Hematopoietic multipotent progenitor cell treated with erythropoietin and hydrocortisone succinate and interleukin-3 and kit ligand, for 8 days (in vitro differentiated cells): Measurements from ENCODE around the gene AFF3.
A peak's percentile ranks its signal among the peaks of the same experiment; 100 is the strongest.
"Not testable (repeated sequence)": the region's sequence is repeated elsewhere in the genome, so short reads cannot be mapped to it uniquely, and the experiment has no call there.

Source experiments
- DNase-seq: peaks from one replicate; pipeline ENCODE4 v3.0.0-alpha.2; 2015

Gene AFF3

GRCh38 chr2:100142393-100142792 lies at the start of gene AFF3:
Gene AFF3 (minus strand): TSS chr2:100142590. CDS start chr2:100104454, 38,136 bp downstream.
- DNase-seq = no peak

DNA sequence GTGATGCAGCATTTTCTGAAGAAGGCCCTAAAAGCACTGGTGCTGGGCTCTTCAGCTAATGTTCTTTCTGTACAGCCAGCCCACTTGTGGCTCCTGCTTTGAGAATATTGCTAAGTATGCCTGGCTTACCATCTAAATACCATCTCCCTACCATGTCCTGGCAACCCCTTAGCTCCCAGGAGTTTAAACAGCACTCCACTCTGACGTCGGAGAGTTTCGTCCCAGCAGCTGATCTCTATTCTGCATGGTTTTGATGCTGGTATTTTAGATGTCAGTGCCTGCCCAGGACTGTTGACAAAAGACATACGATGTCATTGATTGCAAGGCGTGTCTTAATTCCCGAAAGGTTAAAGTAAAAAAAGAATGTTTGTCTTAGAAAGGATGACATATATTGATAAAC lies 47.0 kb upstream of the AFF3 start:
- DNase-seq = no peak

DNA sequence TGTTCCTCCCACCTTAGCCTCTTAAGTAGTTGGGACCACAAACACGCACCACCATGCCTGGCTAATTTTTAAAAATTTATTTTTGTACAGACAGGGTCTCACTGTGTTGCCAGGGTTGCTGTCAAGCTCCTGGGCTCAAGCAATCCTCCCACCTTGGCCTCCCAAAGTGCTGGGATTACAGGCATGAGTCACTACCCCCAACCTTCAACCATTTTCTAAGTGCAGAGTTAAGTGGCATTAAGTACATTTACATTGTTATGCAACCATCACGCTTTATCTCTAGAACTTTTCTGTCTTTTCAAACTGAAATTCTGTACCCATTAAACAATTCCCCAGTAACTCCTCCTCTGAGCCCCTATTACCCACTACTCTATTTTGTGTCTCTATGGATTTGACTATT lies 45.9 kb upstream of the AFF3 start:
- no peak for DNase-seq

DNA sequence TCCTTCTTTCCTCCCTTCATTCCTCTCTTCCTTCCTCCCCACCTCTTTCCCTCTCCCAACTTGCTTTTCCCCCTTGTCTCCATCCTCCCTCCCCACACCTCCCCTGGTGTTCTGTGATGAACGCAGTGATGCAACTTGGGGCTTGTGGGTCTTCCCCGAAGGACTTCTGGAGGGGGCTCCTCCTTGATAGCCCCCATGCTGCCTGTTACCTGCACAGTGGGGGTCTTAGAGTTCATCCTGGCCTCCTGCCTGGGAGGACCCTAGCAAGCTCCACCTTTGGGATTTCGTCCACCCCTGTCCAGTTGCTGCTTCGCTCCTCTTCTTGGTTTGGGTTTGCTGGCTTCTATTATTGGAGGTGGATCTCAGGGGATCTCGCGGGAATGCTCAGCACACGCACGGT lies 43.7 kb upstream of the AFF3 start:
- no peak for DNase-seq

DNA sequence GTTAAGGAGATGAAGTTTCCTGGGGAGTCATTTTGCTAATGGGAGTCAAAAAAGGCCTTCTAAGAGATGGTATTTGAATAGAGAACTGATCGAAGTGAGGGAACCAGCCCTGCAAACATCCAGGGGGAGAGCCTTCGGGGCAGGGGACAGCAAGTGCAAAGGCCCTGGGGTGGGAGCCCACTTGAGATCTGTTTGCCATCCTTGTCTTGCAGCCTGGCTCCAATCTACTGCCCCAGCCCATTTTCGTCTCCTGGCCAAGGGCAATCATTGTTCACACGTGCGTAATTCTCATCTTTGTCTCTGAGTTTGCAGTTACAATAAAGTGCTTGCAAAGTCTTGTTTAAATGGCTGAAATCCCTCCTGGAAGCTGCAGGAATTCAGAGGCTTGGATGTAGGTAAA lies 43.1 kb upstream of the AFF3 start:
- DNase-seq = no peak

DNA sequence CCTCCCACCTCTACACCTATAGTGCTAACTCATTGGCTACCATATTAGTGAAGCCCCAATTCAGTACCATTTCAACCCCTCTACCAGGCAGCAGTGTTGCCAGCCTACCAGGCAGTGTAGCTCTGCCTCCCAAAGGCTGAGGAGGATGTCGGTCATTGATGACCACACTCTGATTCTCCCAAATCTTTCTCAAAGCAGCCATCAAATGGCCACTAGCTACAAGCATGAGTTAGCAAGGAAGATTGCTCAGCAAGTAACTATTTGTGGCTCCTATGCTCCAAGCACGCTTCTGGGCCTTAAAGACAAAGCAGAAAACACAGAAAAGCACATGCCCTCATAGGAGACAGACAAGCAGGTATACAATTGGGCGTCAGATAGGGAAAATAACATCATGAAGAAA lies 42.7 kb upstream of the AFF3 start:
- no peak for DNase-seq

DNA sequence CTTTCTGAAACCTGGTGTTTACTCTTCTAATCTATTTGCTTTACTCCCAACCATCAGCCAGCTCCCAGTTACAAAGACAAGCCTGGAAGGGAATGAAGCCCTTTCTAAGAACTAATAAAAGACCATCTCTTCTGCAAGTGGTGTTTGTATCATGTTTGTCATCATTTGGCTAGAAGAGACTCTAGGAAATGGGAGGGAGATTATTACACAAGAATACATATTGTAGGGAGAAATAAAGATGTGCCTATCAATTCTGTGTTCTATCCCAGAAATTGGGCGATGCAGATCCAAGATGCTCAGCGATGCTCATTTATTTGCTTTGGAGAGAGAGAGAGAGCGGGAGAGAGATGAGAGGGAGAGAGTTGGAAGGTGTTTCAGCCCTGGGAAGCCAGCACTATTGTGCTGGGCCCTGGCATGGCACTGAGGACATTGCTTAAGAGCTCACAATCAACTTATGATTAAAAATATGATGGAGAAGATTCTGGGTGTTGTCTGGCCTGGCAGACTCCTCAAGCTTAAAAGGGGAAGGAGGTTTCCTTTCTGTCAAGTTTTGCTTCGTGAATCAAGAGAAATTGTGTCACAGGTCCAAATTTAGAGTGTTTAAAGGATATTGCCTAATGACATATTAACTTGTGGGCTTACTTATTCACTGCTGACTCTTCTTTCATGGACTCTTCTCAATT lies 41.8 kb upstream of the AFF3 start:
- no peak for DNase-seq

GRCh38 chr2:100182494-100183361 lies 40.3 kb upstream of the AFF3 start:
- DNase-seq = no peak

DNA sequence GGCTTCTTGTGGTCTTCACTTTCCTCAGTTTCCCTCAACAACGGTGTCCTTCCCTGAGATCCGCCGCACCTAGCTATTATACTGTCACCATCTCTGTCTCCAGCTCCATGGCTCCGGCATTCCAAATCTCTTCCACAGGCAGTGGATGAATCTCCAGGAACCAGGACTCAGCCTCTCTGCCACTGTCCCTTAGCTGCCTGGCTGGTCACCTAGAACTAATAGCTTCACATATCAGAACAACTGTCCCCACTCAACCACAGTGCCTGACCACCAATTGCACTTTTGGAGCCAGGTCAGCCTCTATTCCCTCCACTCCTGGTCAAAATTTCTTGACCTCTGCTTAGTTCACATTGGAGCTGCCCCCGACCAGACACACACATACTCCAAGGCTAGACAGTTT lies 38.1 kb upstream of the AFF3 start:
- DNase-seq = no peak

- no peak for DNase-seq
Measured at GRCh38 chr2:100179806-100180205, 37.4 kb upstream of the AFF3 start.

GRCh38 chr2:100178864-100179263 lies 36.5 kb upstream of the AFF3 start:
- DNase-seq = no peak

DNA sequence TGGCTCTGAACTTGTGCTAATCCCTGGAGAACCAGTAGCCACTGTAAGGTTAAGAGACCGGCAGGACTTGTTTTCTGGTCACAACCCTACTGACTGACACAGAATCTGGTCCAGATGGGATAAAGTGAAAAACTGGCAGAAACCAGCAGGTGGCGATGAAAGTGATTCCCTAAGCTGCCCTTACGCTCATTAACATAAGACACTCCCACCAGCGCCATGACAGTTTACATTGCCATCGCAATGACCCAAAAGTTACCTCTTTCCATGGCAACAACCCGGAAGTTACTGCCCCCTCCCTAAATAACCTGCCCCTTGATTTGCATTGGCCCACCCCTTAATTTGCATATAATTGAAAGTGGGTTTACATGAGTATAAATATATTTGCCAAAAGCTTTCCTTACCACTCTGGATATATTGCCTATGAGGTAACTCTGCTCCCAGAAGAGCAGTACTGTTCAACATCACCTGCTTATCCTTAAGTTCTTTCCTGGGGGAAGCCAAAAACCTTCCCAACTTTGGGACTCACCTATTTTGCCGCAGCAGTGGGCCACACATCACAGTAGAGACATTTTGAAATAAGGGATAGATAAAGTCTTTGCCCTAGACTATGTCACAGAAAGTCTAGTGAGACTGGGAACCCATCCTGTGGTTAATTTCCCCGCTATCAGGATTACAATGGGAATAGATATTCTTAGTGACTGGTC lies 35.8 kb upstream of the AFF3 start:
- DNase-seq = peak; percentile 79

DNA sequence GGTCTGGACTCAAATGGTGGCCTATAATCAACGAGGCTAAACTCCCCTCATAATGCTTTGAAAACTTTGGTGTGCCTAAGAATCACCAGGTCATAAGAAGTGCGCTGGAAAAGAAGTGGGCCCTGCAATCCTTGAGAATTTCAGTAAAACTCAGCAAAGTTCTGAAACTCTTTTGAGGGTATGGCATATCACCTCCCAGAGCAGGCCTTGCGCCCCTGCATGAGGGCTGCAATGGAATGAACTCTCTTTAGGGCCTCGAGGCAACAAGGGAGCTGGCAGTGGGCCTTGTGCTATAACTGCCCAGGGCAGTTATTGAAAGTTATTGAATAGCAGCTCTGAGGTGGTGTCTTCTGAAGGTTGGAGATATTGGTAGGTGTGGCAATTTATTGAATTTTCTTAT lies 34.5 kb upstream of the AFF3 start:
- no peak for DNase-seq

GRCh38 chr2:100174026-100174431 lies 31.6 kb upstream of the AFF3 start:
- no peak for DNase-seq

DNA sequence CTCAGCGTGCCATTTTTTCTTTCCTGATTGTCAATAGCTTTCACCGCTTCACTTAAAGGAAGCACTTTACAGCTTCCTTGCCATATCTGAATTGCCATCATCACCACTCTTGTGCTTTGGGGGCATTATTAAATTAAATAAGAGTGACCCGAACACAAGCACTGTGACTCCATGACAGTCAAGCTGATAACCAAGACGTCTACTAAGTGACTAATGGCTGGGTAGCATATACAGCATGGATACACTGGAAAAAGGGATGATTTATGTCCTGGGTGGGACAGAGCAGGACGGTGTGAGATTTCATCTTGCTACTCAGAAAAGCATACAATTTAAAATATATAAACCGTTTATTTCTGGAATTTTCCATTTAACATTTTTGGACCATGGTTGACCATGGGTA lies 24.3 kb upstream of the AFF3 start:
- DNase-seq = no peak

DNA sequence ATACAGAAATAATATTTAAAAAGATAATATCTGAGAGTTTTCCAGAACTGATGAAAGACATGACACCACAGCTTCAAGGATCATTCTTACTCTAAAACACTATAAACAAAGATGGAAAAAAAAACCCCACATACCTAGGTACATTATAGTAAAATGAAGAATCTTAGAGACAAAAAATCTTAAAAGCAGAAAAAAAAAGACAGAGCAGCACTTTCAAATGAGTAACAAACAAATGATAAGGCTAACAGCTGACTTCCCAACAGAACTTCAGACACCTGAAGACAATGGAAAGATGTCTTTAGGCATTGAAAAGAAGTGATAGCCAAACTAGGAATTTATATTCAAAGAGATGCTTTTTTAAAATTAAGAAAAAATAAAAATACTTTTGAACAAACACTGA lies 21.2 kb upstream of the AFF3 start:
- no peak for DNase-seq

DNA sequence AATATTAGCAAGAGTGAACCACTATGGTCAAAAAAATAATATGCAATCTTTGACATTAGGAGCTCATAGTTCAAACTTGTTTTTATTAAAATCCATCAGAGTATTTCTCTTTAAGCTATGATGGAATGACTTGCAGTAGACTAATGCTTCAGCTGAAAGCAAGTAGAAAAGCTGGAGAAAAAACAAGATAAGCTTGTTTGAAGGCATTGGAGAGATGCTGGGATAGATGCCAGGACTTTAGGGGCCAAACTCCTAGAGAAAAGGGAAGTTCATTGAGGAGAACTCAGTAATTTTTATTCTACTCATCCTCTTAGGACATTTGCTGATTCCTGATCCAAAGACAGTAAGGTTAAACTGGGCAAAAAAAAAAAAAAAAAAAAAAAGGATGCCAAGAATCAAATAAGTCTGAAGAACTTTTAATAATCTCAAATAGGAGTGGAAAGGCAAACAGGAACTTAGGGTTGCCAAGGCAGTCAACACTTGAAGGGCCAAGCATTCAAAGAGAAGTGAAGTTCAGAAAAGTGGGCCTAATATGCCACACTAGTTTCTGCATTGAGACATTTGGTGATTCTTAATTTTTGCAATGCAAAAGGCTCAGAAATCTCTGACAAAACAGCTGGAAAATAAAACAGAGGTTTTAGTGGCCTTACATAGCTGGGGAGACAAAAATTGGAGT lies 19.7 kb upstream of the AFF3 start:
- no peak for DNase-seq

DNA sequence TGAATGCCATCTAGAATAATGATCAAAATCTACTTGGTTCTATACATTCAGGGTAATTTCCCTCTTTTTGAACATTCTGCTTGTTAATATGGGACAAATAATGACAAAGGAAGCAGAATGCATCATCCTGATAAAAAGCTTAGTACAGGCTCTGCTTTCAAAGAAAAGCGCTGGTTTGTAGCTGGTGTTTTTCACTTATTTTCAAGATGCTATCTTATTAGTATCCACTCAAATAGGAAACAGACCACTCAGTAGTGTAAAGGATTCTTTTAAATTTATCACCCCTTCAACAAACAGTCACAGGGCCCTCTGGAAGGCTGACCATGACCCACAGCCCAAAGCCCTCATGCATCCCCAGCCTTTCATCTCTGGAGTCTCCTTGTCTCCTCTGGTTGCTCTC lies 18.0 kb upstream of the AFF3 start:
- DNase-seq = no peak

DNA sequence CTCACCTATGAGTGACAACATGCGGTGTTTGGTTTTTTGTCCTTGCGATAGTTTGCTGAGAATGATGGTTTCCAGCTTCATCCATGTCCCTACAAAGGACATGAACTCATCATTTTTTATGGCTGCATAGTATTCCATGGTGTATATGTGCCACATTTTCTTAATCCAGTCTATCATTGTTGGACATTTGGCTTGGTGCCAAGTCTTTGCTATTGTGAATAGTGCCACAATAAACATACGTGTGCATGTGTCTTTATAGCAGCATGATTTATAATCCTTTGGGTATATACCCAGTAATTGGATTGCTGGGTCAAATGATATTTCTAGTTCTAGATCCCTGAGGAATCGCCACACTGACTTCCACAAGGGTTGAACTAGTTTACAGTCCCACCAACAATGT lies 9.4 kb upstream of the AFF3 start:
- DNase-seq = not testable (repeated sequence)

DNA sequence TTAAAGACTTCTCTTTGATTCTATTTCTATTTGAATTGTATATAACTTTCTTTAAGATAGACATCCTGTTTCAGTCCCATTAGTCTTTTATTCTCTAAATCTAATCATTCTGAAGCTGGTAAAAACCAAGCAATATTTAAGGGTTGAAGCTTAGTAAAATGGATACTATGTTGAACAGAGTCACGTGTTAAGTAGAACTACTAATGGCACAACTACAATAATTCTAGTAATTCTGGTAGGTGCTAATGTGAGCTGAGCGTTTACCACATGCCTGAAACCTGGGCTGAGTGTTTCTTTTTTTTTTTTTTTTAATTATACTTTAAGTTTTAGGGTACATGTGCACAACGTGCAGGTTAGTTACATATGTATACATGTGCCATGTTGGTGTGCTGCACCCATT lies 8.9 kb upstream of the AFF3 start:
- DNase-seq = no peak

- DNase-seq = no peak
Measured at GRCh38 chr2:100148883-100149282, 6.5 kb upstream of the AFF3 start.

GRCh38 chr2:100146657-100146960 lies 4.2 kb upstream of the AFF3 start:
- no peak for DNase-seq

DNA sequence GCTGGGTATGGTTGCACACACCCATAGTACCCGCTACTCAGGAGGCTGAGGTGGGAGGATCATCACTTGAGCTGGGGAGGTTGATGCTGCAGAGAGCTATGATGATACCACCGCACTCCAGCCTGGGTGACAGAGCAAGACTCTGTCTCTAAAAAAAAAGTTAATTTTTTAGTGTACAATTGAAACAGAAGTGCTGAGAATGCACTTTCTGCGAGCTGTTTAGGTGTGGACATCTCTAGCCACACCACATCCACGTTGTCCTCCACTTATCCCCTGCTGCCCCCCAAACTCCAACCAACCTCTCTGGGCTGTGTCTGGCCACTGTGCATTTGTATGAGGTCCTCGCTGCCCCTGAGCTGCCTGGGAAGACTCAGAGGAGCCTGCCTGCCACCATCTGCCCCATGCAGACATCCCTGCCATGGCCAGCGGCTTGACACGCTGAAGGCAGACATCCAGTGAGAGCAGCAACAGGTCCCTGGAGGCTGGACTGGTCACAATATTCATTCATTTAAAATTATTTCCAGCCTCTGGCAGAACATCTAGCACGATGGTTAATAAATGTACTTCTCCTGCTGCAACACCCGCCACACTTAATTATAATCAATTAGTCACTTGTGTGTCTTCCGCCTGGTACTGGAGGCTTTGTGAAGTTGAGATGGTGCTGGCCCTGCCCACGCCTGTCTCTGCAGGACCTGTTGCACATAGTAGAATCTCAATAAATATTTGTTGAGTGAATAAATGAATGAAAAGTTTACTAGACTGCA lies 3.7 kb upstream of the AFF3 start:
- DNase-seq = no peak
